Panc1 (cell line): ENCODE measurements around the gene CORO2A. TPM values are rescaled to one million over a fixed set of nuclear protein-coding genes. Genes with fewer than 3 reads are reported as not detected.

ENCODE experiments used
- ATAC-seq: fragments of 200-7000 bp; cut with Tn5 transposase; 2 replicates; pipeline ENCODE4 v1.9.1; 2020; ENCODE audit warnings: mild to moderate bottlenecking, moderate library complexity
- BruUV-seq: library from RNA; stranded (reverse); fragments of 400-500 nt; replicated peaks from 2 replicates; lab custom pipeline; 2021; lab: Mats Ljungman, UMichigan
- CTCF ChIA-PET: fragments of 300-600 bp; sonication (Branson Sonifier 250); formaldehyde crosslinking; loops from one replicate; lab custom pipeline; 2022; ENCODE audit warnings: antibody characterized with exemption; lab: Charles Lee
- POLR2A ChIA-PET: fragments of 300-600 bp; sonication (Branson Sonifier 250); formaldehyde crosslinking; loops from one replicate; lab custom pipeline; 2022; ENCODE audit warnings: antibody characterized with exemption; lab: Charles Lee
- DNase-seq: peaks from one replicate; pipeline ENCODE4 v3.0.0-alpha.2; 2010; ENCODE audit warnings: low read depth, low spot score
- H3K27ac ChIP-seq: 2 replicates; pipeline ENCODE4 v1.5.1; 2011; ENCODE audit warnings: mild to moderate bottlenecking, low read length, inconsistent platforms
- H3K27me3 ChIP-seq: fragments of 200-500 bp; sonication (Bioruptor generic); 2 replicates; pipeline ENCODE4 v1.6.0; 2014; ENCODE audit warnings: low read length, inconsistent platforms; ENCODE audit not compliant: control insufficient read depth, insufficient read depth
- H3K36me3 ChIP-seq: fragments of 200-500 bp; sonication (Bioruptor generic); 2 replicates; pipeline ENCODE4 v1.5.1; 2014; ENCODE audit warnings: inconsistent platforms, mild to moderate bottlenecking, low read length, moderate library complexity; ENCODE audit not compliant: control insufficient read depth, insufficient read depth
- H3K4me1 ChIP-seq: 2 replicates; pipeline ENCODE4 v1.5.1; 2011; ENCODE audit warnings: inconsistent platforms, mild to moderate bottlenecking, low read length, moderate library complexity; ENCODE audit not compliant: control insufficient read depth, insufficient read depth
- H3K4me3 ChIP-seq, 2 experiments: 2 replicates each; pipeline ENCODE4 v1.5.1; 2011 to 2012; ENCODE audit warnings: low read depth in 2 of 2, low read length in 2 of 2, mild to moderate bottlenecking in 2 of 2, inconsistent platforms in 1 of 2, moderate library complexity in 1 of 2
- H3K9me3 ChIP-seq: fragments of 200-500 bp; sonication (Bioruptor generic); 2 replicates; pipeline ENCODE4 v1.5.1; 2014; ENCODE audit warnings: low read depth, mild to moderate bottlenecking, inconsistent platforms, low read length, moderate library complexity; ENCODE audit not compliant: control insufficient read depth, insufficient read depth
- POLR2AphosphoS5 ChIP-seq: IDR thresholded peaks from 2 replicates; pipeline ENCODE4 v1.6.1; 2012; ENCODE audit warnings: mild to moderate bottlenecking, low read depth, low read length, moderate library complexity
- REST ChIP-seq, 2 experiments: IDR thresholded peaks; 2 replicates each; pipeline ENCODE4 v1.6.1; 2011 to 2012; ENCODE audit warnings: low read depth in 2 of 2, control low read depth in 1 of 2, low read length in 1 of 2, mild to moderate bottlenecking in 1 of 2, moderate library complexity in 1 of 2; ENCODE audit not compliant: insufficient read depth in 1 of 2
- SIN3A ChIP-seq: IDR thresholded peaks from 2 replicates; pipeline ENCODE4 v1.6.1; 2012; ENCODE audit warnings: low read depth, mild to moderate bottlenecking, low read length, moderate library complexity, borderline replicate concordance; ENCODE audit not compliant: insufficient read depth
- TCF7L2 ChIP-seq: IDR thresholded peaks from 2 replicates; pipeline ENCODE4 v1.6.1; 2011; ENCODE audit warnings: mild to moderate bottlenecking, low read depth, low read length, inconsistent platforms
- in situ Hi-C: cut with HindIII; loops from 2 replicates; pipeline ENCODE4 v1.10.0; 2016; ENCODE audit warnings: low sequenced_read_pairs, low pct_unique_long_range_greater_than_20kb
- intact Hi-C: fragments of 100-400 bp; cut with micrococcal nuclease; formaldehyde crosslinking; loops from one replicate; pipeline ENCODE4 v1.10.0; 2022; ENCODE audit not compliant: unreplicated experiment
- total RNA-seq: library from RNA; stranded (reverse); gene quantifications from one replicate; pipeline ENCODE4 v1.2.1, GENCODE V29; 2021; ENCODE audit not compliant: unreplicated experiment
- TF ChIP-seq, protein P1 (sequence below): fragments of 450-650 bp; IDR thresholded peaks from 2 replicates; pipeline ENCODE4 v1.5.1; 2017; ENCODE audit warnings: mild to moderate bottlenecking

Gene CORO2A
- total RNA-seq, 1 experiment from 2014 or later = 2.0 TPM

DNA sequence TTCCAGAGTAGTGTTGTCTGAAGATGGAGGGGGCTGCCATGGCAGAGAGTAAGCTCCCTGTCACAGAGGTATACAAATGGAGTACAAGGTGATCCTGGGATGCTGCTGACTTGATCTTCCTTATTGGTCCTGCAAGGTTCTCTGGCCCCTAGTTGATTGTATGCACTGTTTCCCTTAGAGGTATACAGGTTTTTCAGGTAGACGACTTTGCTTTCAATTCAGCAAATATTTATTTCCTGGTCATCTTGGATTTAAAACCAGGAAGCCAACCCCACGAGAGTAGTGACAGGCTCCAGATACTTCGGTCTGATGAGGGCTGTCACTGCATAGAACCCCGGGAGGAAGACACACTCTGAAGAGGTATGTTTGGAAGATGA lies 56.9 kb downstream of the CORO2A start:
- no peaks in the 10 kb centered on the region for H3K4me1 ChIP-seq
- TF ChIP-seq REST (IDR thresholded peaks at IDR 0.05; ENCODE audit: insufficient read depth in 1 of 2, low read depth in 2 of 2, low read length in 1 of 2) (no peak), SIN3A (no peak), POLR2AphosphoS5 (no peak), TCF7L2 (no peak)
- TF ChIP-seq, protein P1, sequence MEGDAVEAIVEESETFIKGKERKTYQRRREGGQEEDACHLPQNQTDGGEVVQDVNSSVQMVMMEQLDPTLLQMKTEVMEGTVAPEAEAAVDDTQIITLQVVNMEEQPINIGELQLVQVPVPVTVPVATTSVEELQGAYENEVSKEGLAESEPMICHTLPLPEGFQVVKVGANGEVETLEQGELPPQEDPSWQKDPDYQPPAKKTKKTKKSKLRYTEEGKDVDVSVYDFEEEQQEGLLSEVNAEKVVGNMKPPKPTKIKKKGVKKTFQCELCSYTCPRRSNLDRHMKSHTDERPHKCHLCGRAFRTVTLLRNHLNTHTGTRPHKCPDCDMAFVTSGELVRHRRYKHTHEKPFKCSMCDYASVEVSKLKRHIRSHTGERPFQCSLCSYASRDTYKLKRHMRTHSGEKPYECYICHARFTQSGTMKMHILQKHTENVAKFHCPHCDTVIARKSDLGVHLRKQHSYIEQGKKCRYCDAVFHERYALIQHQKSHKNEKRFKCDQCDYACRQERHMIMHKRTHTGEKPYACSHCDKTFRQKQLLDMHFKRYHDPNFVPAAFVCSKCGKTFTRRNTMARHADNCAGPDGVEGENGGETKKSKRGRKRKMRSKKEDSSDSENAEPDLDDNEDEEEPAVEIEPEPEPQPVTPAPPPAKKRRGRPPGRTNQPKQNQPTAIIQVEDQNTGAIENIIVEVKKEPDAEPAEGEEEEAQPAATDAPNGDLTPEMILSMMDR = no peak
- H3K27me3 ChIP-seq = no peaks in the 10 kb centered on the region
- ChIA-PET POLR2A (no interaction called here), CTCF (no interaction called here)
- no peaks in the 10 kb centered on the region for H3K36me3 ChIP-seq
- no peak overlapping the region for H3K4me3 ChIP-seq
- intact Hi-C loops (no loop called here), in situ Hi-C loops (no loop called here)
- no peak for DNase-seq
- H3K9me3 ChIP-seq = no peaks in the 10 kb centered on the region
- no peak overlapping the region for H3K27ac ChIP-seq
- BruUV-seq = no TSS peak
- no peak for ATAC-seq

DNA sequence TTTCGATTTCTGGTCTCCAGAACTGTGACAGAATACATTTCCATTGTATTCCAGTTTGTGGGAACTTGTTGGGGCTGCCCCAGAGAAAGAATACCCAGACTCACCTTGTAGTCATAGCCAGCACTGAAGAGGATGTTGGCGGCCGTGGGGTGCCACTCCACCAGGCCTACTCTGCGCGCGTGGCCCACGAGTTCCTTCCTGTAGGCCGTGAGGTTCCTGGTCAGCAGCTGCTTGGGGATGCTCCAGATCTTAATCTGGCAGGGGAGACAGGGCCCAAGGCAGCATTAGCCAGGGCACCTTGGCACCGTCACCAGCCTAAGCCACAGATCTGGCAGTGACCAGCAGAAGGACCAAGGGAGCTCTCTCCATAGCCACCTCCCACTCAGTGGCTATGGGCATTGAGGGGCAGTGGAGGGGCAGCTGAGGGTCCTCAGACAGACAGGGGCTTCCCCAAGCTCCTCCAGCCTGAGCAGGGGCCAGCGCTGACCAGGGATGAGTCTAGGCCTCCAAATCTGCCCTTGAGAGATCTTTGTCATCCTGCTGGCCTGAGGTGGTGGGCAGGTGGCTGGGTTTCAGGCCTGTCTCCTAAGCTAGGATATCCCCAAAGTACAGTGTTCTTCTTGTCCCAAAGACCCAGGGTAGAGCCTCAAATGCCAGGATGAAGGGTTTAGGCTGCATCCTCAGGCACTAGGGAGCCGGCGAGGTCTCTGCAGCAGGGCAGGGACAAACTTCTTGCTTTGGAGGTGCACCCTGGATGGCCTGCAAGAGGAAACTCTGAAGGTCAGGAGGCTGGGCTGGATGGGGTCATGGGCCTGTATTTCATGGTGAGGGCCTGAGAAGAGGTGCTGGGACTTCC lies 57.5 kb downstream of the CORO2A start:
- ATAC-seq = no peak
- no peak overlapping the region for H3K27ac ChIP-seq
- CTCF ChIA-PET = no interaction called here
- no TSS peak for BruUV-seq
- DNase-seq = no peak
- H3K27me3 ChIP-seq = no peaks in the 10 kb centered on the region
- no peaks in the 10 kb centered on the region for H3K4me1 ChIP-seq
- POLR2A ChIA-PET = no interaction called here
- TF ChIP-seq, protein P1 = no peak
- TF ChIP-seq POLR2AphosphoS5 = no peak
- no peak for TF ChIP-seq REST (IDR thresholded peaks at IDR 0.05; ENCODE audit: insufficient read depth in 1 of 2, low read depth in 2 of 2, low read length in 1 of 2)
- TF ChIP-seq TCF7L2 = no peak
- TF ChIP-seq SIN3A = no peak
- no peaks in the 10 kb centered on the region for H3K36me3 ChIP-seq
- no peak overlapping the region for H3K4me3 ChIP-seq
- H3K9me3 ChIP-seq = no peaks in the 10 kb centered on the region
- intact Hi-C loops = no loop called here
- in situ Hi-C loops = no loop called here
